Smooth muscle cell (in vitro differentiated cells): ENCODE measurements around the gene CEP164. TPM values are rescaled to one million over a fixed set of nuclear protein-coding genes. Genes with fewer than 3 reads are reported as not detected.

Experiments used
- DNase-seq: peaks from one replicate; lab custom pipeline; 2025; ENCODE audit not compliant: unreplicated experiment; lab: John Stamatoyannopoulos, UW
- H2AFZ ChIP-seq: fragments of 200-600 bp; sonication (generic); 2 replicates; pipeline ENCODE4 v1.6.0; 2016; ENCODE audit warnings: antibody characterized with exemption, low read depth, mild to moderate bottlenecking
- H3F3A ChIP-seq: fragments of 200-600 bp; sonication (generic); 2 replicates; pipeline ENCODE4 v1.6.0; 2017; ENCODE audit warnings: antibody characterized with exemption, low read depth
- H3K27ac ChIP-seq: fragments of 200-600 bp; sonication (generic); 2 replicates; pipeline ENCODE4 v1.5.1; 2016; ENCODE audit warnings: low read depth, mild to moderate bottlenecking
- H3K27me3 ChIP-seq: fragments of 200-600 bp; sonication (generic); 2 replicates; pipeline ENCODE4 v1.6.1; 2016; ENCODE audit warnings: low read depth, mild to moderate bottlenecking
- H3K36me3 ChIP-seq: fragments of 200-600 bp; sonication (generic); 2 replicates; pipeline ENCODE4 v1.5.1; 2016; ENCODE audit warnings: low read depth
- H3K4me1 ChIP-seq: fragments of 200-600 bp; sonication (generic); 2 replicates; pipeline ENCODE4 v1.5.1; 2016; ENCODE audit warnings: low read depth
- H3K4me2 ChIP-seq: fragments of 200-600 bp; sonication (generic); 2 replicates; pipeline ENCODE4 v1.6.0; 2016; ENCODE audit warnings: mild to moderate bottlenecking
- H3K4me3 ChIP-seq: fragments of 200-600 bp; sonication (generic); 2 replicates; pipeline ENCODE4 v1.5.1; 2016; ENCODE audit warnings: mild to moderate bottlenecking
- H3K79me2 ChIP-seq: fragments of 200-600 bp; sonication (generic); 2 replicates; pipeline ENCODE4 v1.6.0; 2016; ENCODE audit warnings: low read depth, mild to moderate bottlenecking
- H3K9ac ChIP-seq: fragments of 200-600 bp; sonication (generic); 2 replicates; pipeline ENCODE4 v1.6.0; 2016; ENCODE audit warnings: low read depth
- H3K9me3 ChIP-seq: fragments of 200-600 bp; sonication (generic); replicated peaks from 2 replicates; pipeline ENCODE4 v1.5.1; 2016; ENCODE audit warnings: low read depth
- H4K20me1 ChIP-seq: fragments of 200-600 bp; sonication (generic); 2 replicates; pipeline ENCODE4 v1.6.0; 2016; ENCODE audit warnings: low read depth
- CTCF ChIP-seq: fragments of 200-600 bp; sonication (generic); IDR thresholded peaks from 2 replicates; pipeline ENCODE4 v1.5.1; 2017; ENCODE audit warnings: borderline replicate concordance, mild to moderate bottlenecking, antibody characterized with exemption; ENCODE audit not compliant: insufficient read depth, poor library complexity, severe bottlenecking
- WGBS: methylation state at CpG from one replicate; pipeline ENCODE4 v1.1.7; 2016; ENCODE audit warnings: low lambda C conversion rate; 5-methylcytosine and 5-hydroxymethylcytosine counted together
- polyA plus RNA-seq: library from polyadenylated mRNA; unstranded; fragments of >200 nt; fragmentation: Nextera tagmentation; extraction: Ambion mirVana; gene quantifications from 2 replicates; pipeline ENCODE4 v1.2.1, GENCODE V29; 2016
- total RNA-seq: library from RNA; depleted of rRNA; stranded (reverse); fragments of >200 nt; gene quantifications from 2 replicates; pipeline ENCODE4 v1.2.3, GENCODE V29; 2014

CEP164 gene
- total and polyA plus RNA-seq, 2 experiments from 2014 or later: 11.2 to 30.7 TPM

GRCh38 chr11:117435326-117435725, 107.7 kb downstream of the CEP164 start:
- H2AFZ ChIP-seq: no peak overlapping the region
- 86% methylated on average over 6 of the region's 6 CpGs for WGBS
- no peaks in the 10 kb centered on the region for H3K9me3 ChIP-seq
- no peaks in the 10 kb centered on the region for H3K79me2 ChIP-seq
- H3F3A ChIP-seq: no peaks in the 10 kb centered on the region
- no peak overlapping the region for H3K9ac ChIP-seq
- H3K27ac ChIP-seq: no peak overlapping the region
- H3K4me2 ChIP-seq: no peak overlapping the region
- TF ChIP-seq CTCF: no peak
- no peaks in the 10 kb centered on the region for H4K20me1 ChIP-seq
- H3K27me3 ChIP-seq: peaks cover 17% of the 10 kb centered on the region
- H3K36me3 ChIP-seq: no peaks in the 10 kb centered on the region
- DNase-seq: no peak
- no peaks in the 10 kb centered on the region for H3K4me1 ChIP-seq
- no peak overlapping the region for H3K4me3 ChIP-seq

- WGBS: 80% methylated on average over 23 of the region's 23 CpGs
- Histone ChIP-seq H3K4me1 (no peaks in the 10 kb centered on the region), H3K9me3 (no peaks in the 10 kb centered on the region), H3K79me2 (no peaks in the 10 kb centered on the region), H3K27ac (no peak overlapping the region), H4K20me1 (no peaks in the 10 kb centered on the region), H2AFZ (no peak overlapping the region), H3K27me3 (peaks cover 17% of the 10 kb centered on the region), H3K36me3 (no peaks in the 10 kb centered on the region), H3K4me2 (no peak overlapping the region), H3K9ac (no peak overlapping the region), H3F3A (no peaks in the 10 kb centered on the region), H3K4me3 (no peak overlapping the region)
- DNase-seq: no peak
- no peak for TF ChIP-seq CTCF
These were observed 109.6 kb downstream of the CEP164 start for GRCh38 chr11:117437041-117437790.

- H3K4me3 ChIP-seq: no peak overlapping the region
- no peaks in the 10 kb centered on the region for H4K20me1 ChIP-seq
- H3F3A ChIP-seq: no peaks in the 10 kb centered on the region
- no peak overlapping the region for H3K27ac ChIP-seq
- 85% methylated on average over 13 of the region's 14 CpGs for WGBS
- H3K4me1 ChIP-seq: no peaks in the 10 kb centered on the region
- DNase-seq: no peak
- H3K4me2 ChIP-seq: no peak overlapping the region
- no peaks in the 10 kb centered on the region for H3K9me3 ChIP-seq
- no peak overlapping the region for H3K9ac ChIP-seq
- no peak overlapping the region for H2AFZ ChIP-seq
- peaks cover 17% of the 10 kb centered on the region for H3K27me3 ChIP-seq
- H3K36me3 ChIP-seq: no peaks in the 10 kb centered on the region
- no peaks in the 10 kb centered on the region for H3K79me2 ChIP-seq
- no peak for TF ChIP-seq CTCF
These were observed 110.1 kb downstream of the CEP164 start for GRCh38 chr11:117437791-117438130.
